OCI-LY3 (cell line): ENCODE results near the gene LDLRAD4.

Source experiments
- EZH2phosphoT487 ChIP-seq: fragments of 200-600 bp; shearing (Covaris generic); IDR thresholded peaks from 2 replicates; pipeline ENCODE4 v1.6.1; 2018; ENCODE audit warnings: antibody characterized with exemption, mixed run types, low read depth
- TF ChIP-seq, protein P1 (sequence below): fragments of 200-600, 300-600 bp; sonication (generic); IDR thresholded peaks from 2 replicates; pipeline ENCODE4 v1.5.1; 2014; ENCODE audit warnings: antibody characterized with exemption, low read length, low read depth

DNA sequence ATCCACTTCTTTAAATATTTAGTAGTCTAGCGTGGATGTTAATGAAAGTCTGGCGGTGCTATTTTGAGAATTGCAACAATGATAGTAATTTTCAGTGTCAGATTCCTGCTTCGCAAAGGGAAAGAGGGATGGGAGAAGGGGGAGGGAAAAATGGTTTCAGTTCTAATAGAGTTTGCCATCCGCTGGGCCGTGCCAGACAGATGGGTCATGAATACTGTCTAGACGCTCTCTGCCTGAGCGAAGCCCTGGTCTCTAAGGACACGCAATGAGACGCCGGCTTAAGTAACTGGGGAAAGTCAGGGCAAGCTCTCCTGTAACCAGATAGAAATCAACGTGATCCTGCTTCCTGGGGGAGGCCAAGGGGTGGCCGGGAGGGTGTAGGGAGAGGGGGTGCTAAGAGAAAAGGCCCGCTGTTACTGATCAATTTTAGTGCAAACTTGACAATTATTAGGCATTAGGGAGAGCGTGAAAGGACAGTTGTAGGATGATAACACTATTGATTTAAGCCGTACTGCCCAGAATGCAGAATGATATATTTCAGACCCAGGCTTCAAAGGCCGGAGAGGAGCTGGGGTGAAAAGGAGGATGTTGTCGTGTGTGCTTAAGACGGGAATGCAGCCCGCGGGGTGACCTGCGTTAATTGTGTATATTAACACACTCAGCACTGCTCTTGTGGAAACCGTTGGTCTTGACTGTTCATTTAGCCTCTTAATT lies 229.2 kb downstream of the LDLRAD4 start:
- 0 out of 2 replicates have a peak, but pooled peaks have one; percentile 36 for TF ChIP-seq EZH2phosphoT487
- TF ChIP-seq, protein P1, sequence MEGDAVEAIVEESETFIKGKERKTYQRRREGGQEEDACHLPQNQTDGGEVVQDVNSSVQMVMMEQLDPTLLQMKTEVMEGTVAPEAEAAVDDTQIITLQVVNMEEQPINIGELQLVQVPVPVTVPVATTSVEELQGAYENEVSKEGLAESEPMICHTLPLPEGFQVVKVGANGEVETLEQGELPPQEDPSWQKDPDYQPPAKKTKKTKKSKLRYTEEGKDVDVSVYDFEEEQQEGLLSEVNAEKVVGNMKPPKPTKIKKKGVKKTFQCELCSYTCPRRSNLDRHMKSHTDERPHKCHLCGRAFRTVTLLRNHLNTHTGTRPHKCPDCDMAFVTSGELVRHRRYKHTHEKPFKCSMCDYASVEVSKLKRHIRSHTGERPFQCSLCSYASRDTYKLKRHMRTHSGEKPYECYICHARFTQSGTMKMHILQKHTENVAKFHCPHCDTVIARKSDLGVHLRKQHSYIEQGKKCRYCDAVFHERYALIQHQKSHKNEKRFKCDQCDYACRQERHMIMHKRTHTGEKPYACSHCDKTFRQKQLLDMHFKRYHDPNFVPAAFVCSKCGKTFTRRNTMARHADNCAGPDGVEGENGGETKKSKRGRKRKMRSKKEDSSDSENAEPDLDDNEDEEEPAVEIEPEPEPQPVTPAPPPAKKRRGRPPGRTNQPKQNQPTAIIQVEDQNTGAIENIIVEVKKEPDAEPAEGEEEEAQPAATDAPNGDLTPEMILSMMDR, result no peak
